Prostate gland (tissue), 2 donors: ENCODE results near the gene RAP1GAP.

Experiments used
- CTCF ChIP-seq, 4 experiments: fragments of 200-600 bp in 2 of 4; fragments of 450-650 bp in 2 of 4; sonication (generic) in 2 of 4; IDR thresholded peaks; 1 replicate in 3 of 4; 2 replicates in 1 of 4; pipeline ENCODE4 v1.5.1; 2016 to 2019; ENCODE audit warnings: antibody characterized with exemption in 4 of 4, mild to moderate bottlenecking in 2 of 4, moderate library complexity in 2 of 4
- POLR2AphosphoS5 ChIP-seq: sonication (generic); formaldehyde crosslinking; IDR thresholded peaks from one replicate; pipeline ENCODE4 v1.6.1; 2017; ENCODE audit warnings: antibody characterized with exemption

- TF ChIP-seq CTCF (IDR thresholded peaks at IDR 0.05) (no peak), POLR2AphosphoS5 (no peak)
Measured at GRCh38 chr1:21700094-21700493, 30.9 kb upstream of the RAP1GAP start.
